Measurements from ENCODE around the gene TRIM21.
"Not testable (repeated sequence)": the region's sequence is repeated elsewhere in the genome, so short reads cannot be mapped to it uniquely, and the experiment has no call there.

Gene TRIM21

DNA sequence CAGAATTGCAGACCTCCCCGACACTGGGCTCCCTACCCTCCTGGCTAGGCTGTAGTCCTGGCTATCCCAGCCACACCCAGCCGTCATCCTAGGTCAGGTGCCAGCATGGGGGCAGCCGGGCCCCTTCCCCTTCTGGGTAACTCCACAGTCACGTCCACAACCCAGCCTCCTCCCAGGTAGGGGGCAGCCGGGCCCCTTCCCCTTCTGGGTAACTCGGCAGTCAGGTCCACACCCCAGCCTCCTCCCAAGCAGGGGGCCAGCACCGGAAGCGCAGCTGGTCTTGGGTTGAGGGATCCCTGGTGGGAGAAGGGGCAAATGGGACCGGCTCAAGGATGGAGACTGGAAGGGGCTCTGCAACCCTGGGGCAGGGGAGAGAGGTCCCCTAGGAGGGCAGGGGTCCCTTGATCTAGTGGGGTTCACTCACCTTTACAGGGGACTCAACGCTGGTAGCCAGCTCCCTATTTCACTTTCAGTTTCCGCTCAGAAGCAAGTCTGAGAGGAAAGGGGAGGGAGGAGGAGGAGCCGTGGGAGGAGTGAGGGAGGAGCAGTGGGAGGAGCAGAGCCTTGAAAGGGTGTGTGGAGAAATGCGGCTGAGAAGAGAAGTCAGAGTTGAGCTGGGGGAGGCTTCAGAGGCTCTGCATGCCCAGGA, at the start of gene TRIM21:
TSS of gene TRIM21 (minus strand) at position 494 of the 649 bp plus-strand sequence. CDS start 3,293 bp downstream, outside the sequence.
- peak; percentile 93 for DNase-seq

DNA sequence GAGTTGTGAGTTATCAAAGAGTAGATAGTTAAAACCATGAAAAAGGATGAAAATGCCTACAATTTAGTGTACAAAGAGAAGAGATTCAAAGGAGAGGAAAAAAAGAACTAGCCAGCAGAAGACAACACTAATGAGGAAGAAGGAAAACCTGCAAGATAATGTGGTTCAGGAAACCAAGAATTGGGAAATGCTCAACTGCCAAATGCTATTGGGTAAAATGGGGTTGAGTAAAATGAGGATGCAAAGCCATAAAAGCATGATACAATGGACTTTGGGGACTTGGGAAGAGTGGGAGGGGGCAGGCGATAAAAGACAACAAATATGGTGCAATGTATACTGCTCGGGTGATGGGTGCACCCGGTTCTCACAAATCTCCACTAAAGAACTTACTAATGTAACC, 48.0 kb upstream of the TRIM21 start:
- DNase-seq: peak; percentile 83

DNA sequence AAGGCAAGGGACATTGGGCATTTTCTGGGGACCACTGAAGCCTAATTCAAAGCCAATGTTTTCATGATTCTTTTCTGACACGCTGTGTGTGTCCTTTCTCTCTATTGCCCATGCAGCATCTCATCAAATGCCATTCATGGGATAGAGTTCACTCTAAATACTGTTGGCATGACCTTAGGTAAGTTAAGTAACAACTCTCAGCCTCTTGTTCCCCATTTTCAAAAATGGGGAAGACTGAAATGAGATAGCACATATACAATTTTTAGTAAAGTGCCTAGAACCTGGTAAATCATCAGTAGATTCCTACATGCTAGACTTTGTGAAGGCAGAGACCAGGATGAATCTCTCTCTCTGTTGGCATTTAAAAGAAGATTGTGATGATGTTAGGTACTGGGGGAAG, 42.9 kb upstream of the TRIM21 start:
- DNase-seq: peak; percentile 46

DNA sequence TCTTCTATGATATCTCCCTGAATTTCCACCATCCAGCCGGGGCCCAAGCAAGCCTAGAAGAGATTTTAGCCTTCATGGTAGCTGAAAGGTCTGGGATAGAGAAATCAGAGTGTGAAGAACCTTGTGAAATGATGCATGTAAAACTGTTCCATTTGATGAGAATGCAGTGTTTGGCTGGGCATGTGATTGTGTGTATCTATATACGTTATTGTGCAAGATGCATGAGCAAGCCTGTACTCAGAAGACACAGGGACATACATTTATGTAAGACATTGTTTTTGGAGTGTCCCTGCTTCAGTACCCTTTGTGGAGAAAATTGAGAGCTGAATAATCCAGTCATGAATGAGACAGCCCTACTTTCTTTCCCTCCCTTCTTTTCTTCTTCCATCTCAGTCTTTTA, 40.4 kb upstream of the TRIM21 start:
- DNase-seq: peak; percentile 86

DNA sequence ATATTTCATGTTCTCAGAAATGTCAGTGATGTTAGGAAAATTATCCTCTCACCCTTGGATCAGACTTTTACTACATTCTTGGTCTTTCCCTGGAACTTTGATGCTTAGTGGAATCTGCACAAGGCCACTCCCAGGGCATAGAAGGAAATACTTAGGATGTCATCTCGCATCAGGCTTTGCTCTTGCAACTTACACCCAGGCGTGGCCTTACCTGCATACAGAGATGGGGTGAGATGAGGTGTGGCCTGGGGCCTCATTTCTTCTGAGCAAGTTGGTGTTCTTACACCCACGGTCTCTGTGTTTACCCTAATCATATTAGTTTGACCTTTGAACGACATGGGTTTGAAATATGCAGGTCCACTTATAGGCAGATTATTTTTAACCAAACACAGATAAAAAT, 36.5 kb upstream of the TRIM21 start:
- DNase-seq: no peak

DNA sequence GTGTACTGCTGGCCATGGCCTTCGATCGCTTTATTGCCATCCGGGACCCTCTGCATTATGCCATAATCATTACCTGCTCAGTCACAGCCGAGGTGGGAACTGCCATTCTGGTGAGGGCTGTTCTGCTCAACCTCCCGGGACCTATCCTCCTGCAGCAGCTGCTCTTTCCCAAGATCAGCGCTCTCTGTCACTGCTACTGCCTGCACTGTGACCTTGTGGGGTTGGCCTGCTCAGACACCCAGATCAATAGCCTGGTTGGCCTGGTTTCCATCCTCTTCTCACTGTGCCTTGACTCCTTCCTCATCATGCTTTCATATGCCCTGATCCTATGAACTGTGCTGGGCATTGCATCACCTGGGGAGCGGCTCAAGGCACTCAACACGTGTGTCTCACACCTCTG, 24.9 kb upstream of the TRIM21 start:
- no peak for DNase-seq

DNA sequence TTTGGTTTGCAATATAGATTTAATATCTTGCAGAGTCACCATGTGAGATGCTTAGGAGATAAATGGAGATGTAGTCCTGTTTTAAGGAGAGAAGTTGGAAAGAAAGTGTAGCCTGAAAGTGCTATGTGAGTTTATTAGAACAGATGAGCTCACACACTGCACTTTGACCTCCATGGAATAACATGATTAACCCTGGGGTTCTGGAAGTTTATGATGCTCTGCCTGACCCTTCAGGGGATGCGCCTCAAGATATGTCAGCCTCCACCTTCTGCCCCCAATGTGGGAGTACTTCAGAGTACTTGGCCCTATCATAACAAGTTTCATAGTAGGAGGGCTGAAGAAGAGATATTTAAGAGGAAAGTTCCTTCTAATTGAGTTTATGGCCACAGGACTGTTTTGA, 23.3 kb upstream of the TRIM21 start:
- no peak for DNase-seq

DNA sequence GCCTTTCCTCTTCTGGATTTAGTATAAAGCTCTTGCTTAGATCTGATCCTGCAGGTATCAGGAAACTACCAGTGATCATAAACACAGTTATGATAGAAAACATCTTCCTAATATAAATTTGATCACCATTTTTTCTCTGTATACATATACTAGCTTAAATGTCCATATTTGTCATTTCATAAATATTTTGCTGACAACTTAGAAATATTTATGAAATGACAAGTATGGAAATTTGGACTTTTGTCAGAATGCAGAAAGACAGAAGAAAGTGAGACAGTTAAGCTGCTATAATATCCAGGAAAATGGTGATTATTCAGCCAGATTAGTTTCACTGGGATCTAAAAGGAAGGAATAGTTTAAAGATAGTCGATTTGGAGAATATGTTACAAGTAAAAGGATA, 22.8 kb upstream of the TRIM21 start:
- DNase-seq: no peak

DNA sequence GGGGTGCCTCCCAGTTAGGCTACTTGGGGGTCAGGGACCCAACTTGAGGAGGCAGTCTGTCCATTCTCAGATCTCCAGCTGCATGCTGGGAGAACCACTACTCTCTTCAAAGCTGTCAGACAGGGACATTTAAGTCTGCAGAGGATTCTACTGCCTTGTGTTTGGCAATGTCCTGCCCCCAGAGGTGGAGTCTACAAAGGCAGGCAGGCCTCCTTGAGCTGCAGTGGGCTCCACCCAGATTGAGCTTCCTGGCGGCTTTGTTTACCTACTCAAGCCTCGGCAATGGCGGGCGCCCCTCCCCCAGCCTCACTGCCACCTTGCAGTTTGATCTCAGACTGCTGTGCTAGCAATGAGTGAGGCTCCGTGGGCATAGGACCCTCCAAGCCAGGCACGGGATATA, 12.7 kb upstream of the TRIM21 start:
- DNase-seq: not testable (repeated sequence)

DNA sequence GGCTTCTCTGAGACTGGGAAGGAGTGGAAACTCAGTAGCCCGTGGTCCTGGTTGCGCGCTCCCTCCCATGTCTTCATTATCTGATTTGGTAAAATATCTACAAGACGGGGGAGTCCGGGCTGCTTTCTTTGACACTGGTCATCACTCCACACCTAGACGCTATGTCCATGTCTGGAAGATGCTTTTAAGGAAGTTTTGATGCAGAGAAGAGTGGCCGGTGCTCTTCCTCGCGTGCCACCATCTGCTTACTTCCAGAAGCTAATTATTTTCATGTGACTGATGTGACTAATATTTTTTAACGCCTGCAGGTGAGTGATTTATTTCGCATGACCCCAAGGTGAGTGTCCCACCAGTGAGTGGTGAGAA, 339 bp upstream of the TRIM21 start:
- no peak for DNase-seq

DNA sequence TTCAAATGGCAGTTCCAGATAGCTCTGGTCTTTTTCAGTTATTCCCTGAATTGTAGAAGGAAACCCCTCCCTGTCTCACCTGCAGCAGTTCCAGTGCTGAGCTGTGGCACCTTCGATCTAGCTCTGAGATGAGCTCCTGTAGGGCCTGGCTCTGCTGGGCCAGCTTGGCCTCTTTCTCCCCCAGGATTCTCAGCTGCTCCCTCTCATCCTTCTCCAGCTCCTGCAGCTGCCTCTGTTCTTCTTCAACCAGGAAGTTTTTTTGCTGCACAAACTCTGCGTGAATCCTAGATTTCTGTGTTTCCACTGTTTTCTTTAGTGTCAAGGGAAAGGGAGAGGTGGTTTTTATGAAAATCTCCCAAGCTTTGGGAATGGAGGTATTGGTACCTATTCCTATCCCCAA, 5.3 kb downstream of the TRIM21 start:
- DNase-seq: no peak

DNA sequence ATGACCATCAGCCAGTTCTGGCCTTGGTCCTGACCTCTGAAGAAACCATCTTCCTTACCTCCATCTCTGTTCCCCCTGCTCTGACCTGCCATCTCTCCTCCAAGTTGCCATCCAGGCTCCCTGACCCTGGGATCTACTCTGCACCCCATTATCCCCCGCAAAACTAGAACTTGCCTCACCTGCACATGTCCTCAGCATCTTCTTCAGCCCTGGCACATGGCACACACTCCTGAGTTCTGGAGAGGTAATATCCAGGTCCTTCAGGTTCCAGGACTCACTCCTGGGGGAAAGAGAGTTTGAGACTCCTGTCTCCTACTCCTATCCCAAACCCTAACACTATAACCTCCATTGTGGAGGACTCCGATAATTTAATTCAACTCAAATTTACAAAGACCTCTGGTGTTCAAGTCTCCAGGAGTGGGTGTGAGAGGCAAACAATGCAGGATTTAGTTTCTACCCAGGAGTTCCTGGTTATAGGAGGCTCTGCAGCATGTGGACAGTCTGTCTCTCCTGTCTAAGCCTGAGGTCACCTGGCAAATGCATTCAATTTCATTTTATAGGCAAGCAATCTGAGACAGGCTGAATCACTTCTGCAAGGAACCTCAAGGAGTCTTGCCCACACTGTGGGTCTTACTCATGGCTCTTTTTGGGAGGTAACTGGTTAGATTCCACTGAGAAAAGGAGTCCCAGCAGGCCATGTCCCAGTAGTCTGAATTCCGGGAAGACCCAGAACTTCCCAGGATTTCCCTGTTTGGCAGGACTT, 7.3 kb downstream of the TRIM21 start:
- no peak for DNase-seq

DNA sequence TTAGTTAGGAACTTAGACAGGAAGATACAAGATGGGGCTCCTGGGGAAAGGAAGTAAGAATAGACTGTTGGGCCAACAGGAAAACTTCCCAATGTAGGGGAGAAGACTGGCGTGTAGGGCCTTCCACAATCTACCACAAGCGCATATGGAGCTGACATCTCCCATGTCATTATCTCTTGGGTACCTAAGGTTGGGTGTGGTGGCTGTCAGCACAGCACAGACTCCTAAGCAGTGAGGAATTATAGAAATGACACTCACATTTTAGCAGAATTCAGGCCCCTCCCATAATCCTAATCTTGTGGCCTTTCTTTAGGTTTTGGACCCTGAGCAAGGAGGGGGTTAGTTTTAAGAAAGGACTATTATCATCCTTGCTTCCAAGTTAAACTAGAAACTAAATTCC, 11.6 kb downstream of the TRIM21 start:
- DNase-seq: no peak

DNA sequence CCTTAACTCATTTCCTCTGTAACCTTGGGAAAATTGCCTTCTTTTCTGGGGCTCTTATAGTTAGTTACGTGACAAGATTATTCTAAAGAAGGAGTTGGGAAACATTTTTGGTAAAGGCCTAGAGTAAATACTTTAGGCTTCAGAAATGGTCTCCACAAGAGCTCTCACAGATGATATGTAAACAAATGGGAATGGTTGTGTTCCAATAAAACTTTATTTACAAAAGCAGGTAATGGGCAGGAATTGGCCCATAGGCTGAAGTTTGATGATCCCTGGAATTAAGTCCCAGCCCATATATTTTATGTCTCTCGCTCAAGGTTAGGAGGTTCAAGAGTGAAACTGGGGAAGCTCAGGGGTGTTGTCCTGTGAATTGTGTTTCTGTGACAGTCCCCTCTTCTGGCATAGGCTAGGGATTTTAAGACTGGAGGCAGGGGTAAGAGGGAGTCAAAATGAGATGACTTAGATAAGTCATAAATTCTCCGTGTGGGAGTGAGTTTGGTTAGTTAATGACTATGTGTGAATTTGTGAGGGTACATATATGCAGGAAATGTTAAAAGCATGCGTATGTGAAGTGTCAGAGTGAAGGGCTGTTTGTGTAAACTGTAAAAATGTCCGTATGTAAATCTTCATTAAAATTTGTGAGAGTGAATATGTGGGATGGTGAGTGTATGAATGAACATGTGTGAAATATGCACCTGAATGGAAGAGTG, 17.9 kb downstream of the TRIM21 start:
- no peak for DNase-seq

DNA sequence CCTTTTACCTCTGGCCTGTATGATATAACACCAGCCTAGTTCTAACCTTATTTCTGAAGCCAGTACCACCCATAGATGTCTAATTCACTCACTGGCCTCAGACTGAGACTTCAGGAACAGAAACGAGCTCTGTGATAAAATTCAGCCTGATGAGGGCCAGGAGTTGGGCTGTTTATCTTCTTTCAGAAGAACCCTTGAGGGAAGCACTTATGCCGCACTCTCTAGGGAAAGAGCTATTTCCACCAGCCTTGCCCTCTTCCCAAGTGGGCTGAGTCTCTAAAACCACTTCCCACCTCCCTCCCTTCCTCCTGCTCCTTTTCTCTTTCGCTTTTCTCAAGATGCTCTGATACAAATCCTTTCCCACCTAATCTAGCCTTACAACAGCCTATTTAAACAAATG, 23.3 kb downstream of the TRIM21 start:
- DNase-seq: no peak

DNA sequence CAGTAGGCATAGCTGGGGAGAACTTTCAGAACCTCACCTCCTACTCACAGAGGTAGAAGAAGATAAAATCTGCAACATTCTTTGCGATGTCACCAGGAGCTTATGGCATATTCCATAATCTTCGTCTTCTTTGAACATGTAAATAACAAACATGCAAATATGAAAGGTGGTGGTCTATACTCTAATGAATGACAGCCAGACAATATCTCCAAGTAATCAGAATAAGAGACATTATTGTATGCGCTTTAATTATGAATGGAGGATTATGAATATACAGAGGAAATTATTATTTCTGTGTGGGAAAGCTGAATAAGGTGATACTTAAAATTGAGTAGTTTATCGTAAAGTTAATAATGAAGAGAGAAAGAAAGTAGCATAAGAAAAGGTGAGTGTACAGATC, 25.2 kb downstream of the TRIM21 start, which contains the start of gene OR52B4:
TSS of gene OR52B4 (minus strand) at position 101 of the 400 bp plus-strand sequence. CDS start at position 10, 91 bp downstream.
- DNase-seq: no peak

DNA sequence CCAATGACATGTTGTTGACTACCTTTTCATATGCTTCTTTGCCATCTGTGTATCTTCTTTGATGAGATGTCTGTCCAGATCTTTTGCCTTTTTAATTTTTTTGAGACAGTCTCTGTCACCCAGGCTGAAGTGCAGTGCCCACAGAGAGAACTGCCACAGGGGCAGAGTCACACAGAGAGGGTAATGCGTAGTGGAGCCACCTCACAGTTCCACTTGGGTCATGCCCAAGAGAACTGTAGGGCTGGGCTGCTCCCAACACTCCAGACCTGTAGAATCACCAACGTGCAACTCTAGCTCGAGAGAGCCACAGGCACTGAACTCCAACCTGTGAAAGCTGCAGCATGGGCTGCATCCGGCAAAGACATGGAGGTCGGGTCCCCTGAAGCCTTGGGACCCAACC, 45.4 kb downstream of the TRIM21 start:
- DNase-seq: not testable (repeated sequence)

DNA sequence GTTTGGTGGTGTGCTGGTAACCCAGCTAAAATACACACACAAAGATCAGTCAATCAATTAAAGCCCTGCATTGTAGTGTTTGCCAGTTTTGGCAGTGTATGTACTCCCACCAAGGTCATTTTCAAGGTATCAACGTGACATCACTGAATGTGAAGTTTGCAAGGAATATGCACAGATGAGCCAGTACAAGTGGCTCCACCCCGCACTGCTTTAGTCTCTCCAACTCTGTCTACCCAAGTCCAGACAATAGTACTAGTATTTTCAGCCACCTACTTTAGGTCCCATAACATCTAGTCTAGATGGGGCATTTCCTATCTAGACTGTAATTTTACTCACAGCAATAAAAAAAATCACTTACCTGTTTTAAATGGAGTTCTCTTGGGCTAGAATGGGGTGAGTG, 48.1 kb downstream of the TRIM21 start:
- not testable (repeated sequence) for DNase-seq
